ENCODE measurements around the gene RANBP17.

The RANBP17 gene

DNA sequence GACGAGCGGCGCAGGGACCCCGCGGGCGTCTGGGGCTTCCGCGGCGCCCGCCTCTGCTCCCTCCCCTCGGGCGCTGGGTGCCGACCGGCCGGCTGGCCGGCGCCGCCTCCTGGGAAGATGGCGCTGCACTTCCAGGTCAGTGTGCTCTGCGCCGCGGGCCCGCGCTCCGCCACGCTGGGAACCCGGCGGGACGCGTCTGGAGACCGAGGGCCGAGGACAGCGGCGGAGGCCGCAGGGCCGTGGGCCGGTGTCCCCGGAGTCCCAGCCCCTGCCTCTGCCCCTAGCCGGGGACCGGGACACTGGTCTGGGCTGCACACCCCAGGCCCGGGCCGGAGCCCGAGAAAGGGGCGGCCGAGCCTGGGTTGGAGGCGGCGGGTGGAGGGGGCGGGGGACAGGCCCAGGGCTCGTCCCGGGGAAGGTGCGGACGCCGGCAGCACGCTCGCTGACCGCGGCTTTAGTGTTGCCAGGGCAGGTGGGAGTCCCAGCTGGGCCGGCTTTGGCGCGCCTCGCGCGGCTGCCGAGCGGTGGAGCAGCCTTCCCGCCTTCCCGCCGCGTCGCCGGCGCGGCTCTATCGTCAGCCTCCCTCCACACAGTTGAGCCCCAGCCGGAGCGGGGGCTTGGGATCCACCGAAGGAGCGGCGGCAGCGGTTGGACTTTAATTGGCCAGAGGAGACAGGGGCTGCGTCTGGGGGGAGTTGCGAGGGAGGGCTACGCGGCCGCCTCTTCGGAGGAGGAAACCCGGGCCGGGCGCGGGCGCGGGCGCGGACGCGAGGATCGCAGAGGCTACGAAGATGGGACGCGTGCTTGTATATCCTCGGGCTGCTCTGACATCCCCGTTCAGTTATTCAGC lies at the start of gene RANBP17:
Gene RANBP17 (plus strand): TSS at position 102 of the 850 bp plus-strand sequence.
- peak; percentile 94 for ATAC-seq
- TF ChIP-seq SNAI2 (CRISPR knock-in tag; IDR thresholded peaks at IDR 0.05) = no peak
- TF ChIP-seq ZFP3 (CRISPR knock-in tag; IDR thresholded peaks at IDR 0.05) = no peak
- TF ChIP-seq ISL1 (CRISPR knock-in tag; IDR thresholded peaks at IDR 0.05) = no peak
- no peak for TF ChIP-seq TOX (CRISPR knock-in tag; IDR thresholded peaks at IDR 0.05; ENCODE audit: borderline replicate concordance)
- no peak for TF ChIP-seq TSHZ2 (CRISPR knock-in tag; IDR thresholded peaks at IDR 0.05)
- TF ChIP-seq GLIS3 (CRISPR knock-in tag; IDR thresholded peaks at IDR 0.05) = no peak
- no peak for TF ChIP-seq PPARA (CRISPR knock-in tag; IDR thresholded peaks at IDR 0.05; ENCODE audit: borderline replicate concordance)
- TF ChIP-seq OSR1 (CRISPR knock-in tag; IDR thresholded peaks at IDR 0.05) = no peak
- no peak for TF ChIP-seq TCF4 (CRISPR knock-in tag; IDR thresholded peaks at IDR 0.05; ENCODE audit: borderline replicate concordance)
- TF ChIP-seq, protein P1, sequence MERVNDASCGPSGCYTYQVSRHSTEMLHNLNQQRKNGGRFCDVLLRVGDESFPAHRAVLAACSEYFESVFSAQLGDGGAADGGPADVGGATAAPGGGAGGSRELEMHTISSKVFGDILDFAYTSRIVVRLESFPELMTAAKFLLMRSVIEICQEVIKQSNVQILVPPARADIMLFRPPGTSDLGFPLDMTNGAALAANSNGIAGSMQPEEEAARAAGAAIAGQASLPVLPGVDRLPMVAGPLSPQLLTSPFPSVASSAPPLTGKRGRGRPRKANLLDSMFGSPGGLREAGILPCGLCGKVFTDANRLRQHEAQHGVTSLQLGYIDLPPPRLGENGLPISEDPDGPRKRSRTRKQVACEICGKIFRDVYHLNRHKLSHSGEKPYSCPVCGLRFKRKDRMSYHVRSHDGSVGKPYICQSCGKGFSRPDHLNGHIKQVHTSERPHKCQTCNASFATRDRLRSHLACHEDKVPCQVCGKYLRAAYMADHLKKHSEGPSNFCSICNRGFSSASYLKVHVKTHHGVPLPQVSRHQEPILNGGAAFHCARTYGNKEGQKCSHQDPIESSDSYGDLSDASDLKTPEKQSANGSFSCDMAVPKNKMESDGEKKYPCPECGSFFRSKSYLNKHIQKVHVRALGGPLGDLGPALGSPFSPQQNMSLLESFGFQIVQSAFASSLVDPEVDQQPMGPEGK (CRISPR knock-in tag; IDR thresholded peaks at IDR 0.05; ENCODE audit: borderline replicate concordance) = no peak
- TF ChIP-seq ESRRG (CRISPR knock-in tag; IDR thresholded peaks at IDR 0.05) = no peak
- TF ChIP-seq CSRNP3 (CRISPR knock-in tag; IDR thresholded peaks at IDR 0.05) = no peak
- no peak for TF ChIP-seq ARNTL (CRISPR knock-in tag; IDR thresholded peaks at IDR 0.05; ENCODE audit: borderline replicate concordance, low read depth)

- ATAC-seq = no peak
- TF ChIP-seq GLIS3 (CRISPR knock-in tag; IDR thresholded peaks at IDR 0.05) (no peak), ZNF70 (CRISPR knock-in tag; IDR thresholded peaks at IDR 0.05) (no peak), RARB (CRISPR knock-in tag; IDR thresholded peaks at IDR 0.05) (no peak), CREB5 (CRISPR knock-in tag; IDR thresholded peaks at IDR 0.05; ENCODE audit: low read depth) (no peak), PPARA (CRISPR knock-in tag; IDR thresholded peaks at IDR 0.05; ENCODE audit: borderline replicate concordance) (no peak), ZFP3 (CRISPR knock-in tag; IDR thresholded peaks at IDR 0.05) (no peak), CSDC2 (CRISPR knock-in tag; IDR thresholded peaks at IDR 0.05) (no peak), SNAI2 (CRISPR knock-in tag; IDR thresholded peaks at IDR 0.05) (no peak), TCF4 (CRISPR knock-in tag; IDR thresholded peaks at IDR 0.05; ENCODE audit: borderline replicate concordance) (no peak), ZNF565 (CRISPR knock-in tag; conservative IDR thresholded peaks at IDR 0.05; ENCODE audit: low read depth) (no peak), CSRNP3 (CRISPR knock-in tag; IDR thresholded peaks at IDR 0.05) (no peak), ESRRG (CRISPR knock-in tag; IDR thresholded peaks at IDR 0.05) (no peak), TSHZ2 (CRISPR knock-in tag; IDR thresholded peaks at IDR 0.05) (no peak), ISL1 (CRISPR knock-in tag; IDR thresholded peaks at IDR 0.05) (no peak)
These were observed 48.6 kb upstream of the RANBP17 start for GRCh38 chr5:170813231-170813630.

Data from SK-N-SH treated with all-trans-retinoic acid at 6 μM for 48 hours (cell line).